ENCODE results near the gene IPMK.

- TF ChIP-seq, protein P1, sequence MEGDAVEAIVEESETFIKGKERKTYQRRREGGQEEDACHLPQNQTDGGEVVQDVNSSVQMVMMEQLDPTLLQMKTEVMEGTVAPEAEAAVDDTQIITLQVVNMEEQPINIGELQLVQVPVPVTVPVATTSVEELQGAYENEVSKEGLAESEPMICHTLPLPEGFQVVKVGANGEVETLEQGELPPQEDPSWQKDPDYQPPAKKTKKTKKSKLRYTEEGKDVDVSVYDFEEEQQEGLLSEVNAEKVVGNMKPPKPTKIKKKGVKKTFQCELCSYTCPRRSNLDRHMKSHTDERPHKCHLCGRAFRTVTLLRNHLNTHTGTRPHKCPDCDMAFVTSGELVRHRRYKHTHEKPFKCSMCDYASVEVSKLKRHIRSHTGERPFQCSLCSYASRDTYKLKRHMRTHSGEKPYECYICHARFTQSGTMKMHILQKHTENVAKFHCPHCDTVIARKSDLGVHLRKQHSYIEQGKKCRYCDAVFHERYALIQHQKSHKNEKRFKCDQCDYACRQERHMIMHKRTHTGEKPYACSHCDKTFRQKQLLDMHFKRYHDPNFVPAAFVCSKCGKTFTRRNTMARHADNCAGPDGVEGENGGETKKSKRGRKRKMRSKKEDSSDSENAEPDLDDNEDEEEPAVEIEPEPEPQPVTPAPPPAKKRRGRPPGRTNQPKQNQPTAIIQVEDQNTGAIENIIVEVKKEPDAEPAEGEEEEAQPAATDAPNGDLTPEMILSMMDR (IDR thresholded peaks at IDR 0.05): no peak
- TF ChIP-seq ZFX (IDR thresholded peaks at IDR 0.05; ENCODE audit: borderline replicate concordance): no peak
Observed at GRCh38 chr10:58304099-58304633, 36.5 kb upstream of the IPMK start.
